Skeletal muscle tissue (tissue), 4 donors: ENCODE measurements around the gene MAGI1. TPM values are rescaled to one million over a fixed set of nuclear protein-coding genes. Genes with fewer than 3 reads are reported as not detected.
"Not testable (repeated sequence)": the region's sequence is repeated elsewhere in the genome, so short reads cannot be mapped to it uniquely, and the experiment has no call there.

Experiments used
- H3K27ac ChIP-seq: one replicate; pipeline ENCODE4 v1.7.0; 2013; ENCODE audit warnings: mild to moderate bottlenecking, low read depth, low read length, inconsistent platforms
- H3K27me3 ChIP-seq, 3 donors: one replicate each; pipeline ENCODE4 v1.7.0; 2013; ENCODE audit warnings: low read length in 3 of 3; ENCODE audit not compliant: control insufficient read depth in 3 of 3, insufficient read depth in 3 of 3
- H3K36me3 ChIP-seq, 3 donors: one replicate each; pipeline ENCODE4 v1.7.0; 2013; ENCODE audit warnings: low read length in 3 of 3; ENCODE audit not compliant: control insufficient read depth in 3 of 3, insufficient read depth in 3 of 3
- H3K4me1 ChIP-seq, 3 donors: one replicate each; pipeline ENCODE4 v1.7.0; 2013; ENCODE audit warnings: low read length in 3 of 3, mild to moderate bottlenecking in 3 of 3; ENCODE audit not compliant: control insufficient read depth in 3 of 3, insufficient read depth in 3 of 3
- H3K4me3 ChIP-seq, 3 donors: one replicate each; pipeline ENCODE4 v1.7.0; 2013; ENCODE audit warnings: low read length in 3 of 3
- H3K9ac ChIP-seq, 3 donors: one replicate each; pipeline ENCODE4 v1.7.0; 2013; ENCODE audit warnings: low read length in 3 of 3, mild to moderate bottlenecking in 3 of 3, moderate library complexity in 2 of 3, low read depth in 1 of 3
- H3K9me3 ChIP-seq, 3 donors: one replicate each; pipeline ENCODE4 v1.7.0; 2013; ENCODE audit warnings: low read length in 3 of 3; ENCODE audit not compliant: control insufficient read depth in 3 of 3
- total RNA-seq: library from RNA; depleted of rRNA; stranded (reverse); fragments of >200 nt; gene quantifications from one replicate; pipeline ENCODE4 v1.2.3, GENCODE V29; 2014
- donor health status: Osteomylitis.

Gene MAGI1
- total RNA-seq, 1 donor from 2014 or later: 23.5 TPM

GRCh38 chr3:65616563-65616962, 422.2 kb downstream of the MAGI1 start:
- no peaks in the 10 kb centered on the region for H3K36me3 ChIP-seq
- H3K9me3 ChIP-seq: no peaks in the 10 kb centered on the region
- H3K27me3 ChIP-seq: no peaks in the 10 kb centered on the region
- H3K27ac ChIP-seq: no peak overlapping the region
- H3K9ac ChIP-seq: no peak overlapping the region
- peaks cover 8 to 16% (median 8%) of the 10 kb centered on the region in 3 donors for H3K4me1 ChIP-seq
- H3K4me3 ChIP-seq: no peak overlapping the region

- Histone ChIP-seq H3K27ac (no peak overlapping the region), H3K4me3 (no peak overlapping the region), H3K9ac (no peak overlapping the region), H3K4me1 (peaks cover 8 to 16% (median 8%) of the 10 kb centered on the region in 3 donors), H3K36me3 (no peaks in the 10 kb centered on the region), H3K27me3 (no peaks in the 10 kb centered on the region), H3K9me3 (no peaks in the 10 kb centered on the region)
Measured at GRCh38 chr3:65615329-65615728, 423.4 kb downstream of the MAGI1 start.

GRCh38 chr3:65614585-65614984, 424.1 kb downstream of the MAGI1 start:
- no peak overlapping the region for H3K9ac ChIP-seq
- no peak overlapping the region for H3K27ac ChIP-seq
- H3K27me3 ChIP-seq: no peaks in the 10 kb centered on the region
- no peaks in the 10 kb centered on the region for H3K36me3 ChIP-seq
- no peaks in the 10 kb centered on the region for H3K9me3 ChIP-seq
- no peak overlapping the region for H3K4me3 ChIP-seq
- H3K4me1 ChIP-seq: peaks cover 6 to 11% (median 6%) of the 10 kb centered on the region in 3 donors

GRCh38 chr3:65607965-65608460, 430.7 kb downstream of the MAGI1 start:
- not testable (repeated sequence) for H3K4me3 ChIP-seq, H3K4me1 ChIP-seq, H3K9ac ChIP-seq, H3K27ac ChIP-seq, H3K36me3 ChIP-seq, H3K27me3 ChIP-seq, H3K9me3 ChIP-seq

- Histone ChIP-seq H3K9me3 (no peaks in the 10 kb centered on the region), H3K4me3 (no peak overlapping the region), H3K27me3 (no peaks in the 10 kb centered on the region), H3K27ac (no peak overlapping the region), H3K36me3 (no peaks in the 10 kb centered on the region), H3K4me1 (no peaks in the 10 kb centered on the region), H3K9ac (no peak overlapping the region)
Measured at GRCh38 chr3:65607101-65607500, 431.6 kb downstream of the MAGI1 start.

GRCh38 chr3:65605876-65606432, 432.8 kb downstream of the MAGI1 start:
- no peak overlapping the region for H3K27ac ChIP-seq
- H3K9me3 ChIP-seq: no peaks in the 10 kb centered on the region
- H3K4me3 ChIP-seq: no peak overlapping the region
- no peaks in the 10 kb centered on the region for H3K36me3 ChIP-seq
- H3K9ac ChIP-seq: no peak overlapping the region
- no peaks in the 10 kb centered on the region for H3K27me3 ChIP-seq
- no peaks in the 10 kb centered on the region for H3K4me1 ChIP-seq

GRCh38 chr3:65604863-65605526, 433.7 kb downstream of the MAGI1 start:
- Histone ChIP-seq H3K4me3 (no peak overlapping the region), H3K27me3 (no peaks in the 10 kb centered on the region), H3K4me1 (no peaks in the 10 kb centered on the region), H3K9ac (no peak overlapping the region), H3K36me3 (no peaks in the 10 kb centered on the region), H3K9me3 (no peaks in the 10 kb centered on the region), H3K27ac (no peak overlapping the region)

- Histone ChIP-seq H3K36me3 (no peaks in the 10 kb centered on the region), H3K9me3 (no peaks in the 10 kb centered on the region), H3K27me3 (no peaks in the 10 kb centered on the region), H3K4me3 (no peak overlapping the region), H3K9ac (no peak overlapping the region), H3K27ac (no peak overlapping the region), H3K4me1 (no peaks in the 10 kb centered on the region)
Measured at GRCh38 chr3:65603631-65604030, 435.1 kb downstream of the MAGI1 start.

- Histone ChIP-seq H3K9ac (no peak overlapping the region), H3K36me3 (no peaks in the 10 kb centered on the region), H3K4me1 (peaks cover 2 to 6% (median 5%) of the 10 kb centered on the region in 3 donors), H3K9me3 (no peaks in the 10 kb centered on the region), H3K27ac (no peak overlapping the region), H3K27me3 (no peaks in the 10 kb centered on the region), H3K4me3 (no peak overlapping the region)
Measured at GRCh38 chr3:65600888-65601287, 437.8 kb downstream of the MAGI1 start.

GRCh38 chr3:65597952-65598413, 440.7 kb downstream of the MAGI1 start:
- Histone ChIP-seq H3K27me3 (no peaks in the 10 kb centered on the region), H3K4me1 (peaks cover 2 to 6% (median 5%) of the 10 kb centered on the region in 3 donors), H3K4me3 (peak overlapping the region in 1 of 3 donors; percentile 65), H3K36me3 (no peaks in the 10 kb centered on the region), H3K9ac (no peak overlapping the region), H3K27ac (no peak overlapping the region), H3K9me3 (no peaks in the 10 kb centered on the region)
